ENCODE data around the gene SENP3. TPM values are rescaled to one million over a fixed set of nuclear protein-coding genes. Genes with fewer than 3 reads are reported as not detected.

SENP3 gene
- total RNA-seq, 2 experiments from 2014 or later = 77.6 to 100 TPM

GRCh38 chr17:7515911-7516610 is 45.7 kb upstream of the SENP3 start:
- intact Hi-C loops (cut with micrococcal nuclease; ENCODE audit: unreplicated experiment) = no loop called here
- POLR2A ChIA-PET = interaction anchor here (1.4 kb wide), 1 partner anchor 45 kb away, joined by 6 read pairs; no protein-coding TSS in a partner anchor
- Histone ChIP-seq H2AFZ (ENCODE audit: low read length) (no peak overlapping the region), H3K4me1 (ENCODE audit: insufficient read depth, low read length, poor library complexity, severe bottlenecking) (no peaks in the 10 kb centered on the region), H3K4me3 (ENCODE audit: low read depth, low read length, poor library complexity, severe bottlenecking) (no peak overlapping the region), H3K4me2 (ENCODE audit: low read length) (no peak overlapping the region), H3K27ac (ENCODE audit: low read depth, low read length, poor library complexity, severe bottlenecking) (no peak overlapping the region), H3K36me3 (ENCODE audit: insufficient read depth, low read length) (peaks cover 52% of the 10 kb centered on the region), H3K9me3 (ENCODE audit: low read length) (no peaks in the 10 kb centered on the region), H4K20me1 (ENCODE audit: insufficient read depth, low read length) (0 out of 2 replicates have a peak, but pooled peaks cover 4% of the 10 kb centered on the region), H3K79me2 (ENCODE audit: insufficient read depth, low read depth, low read length) (no peaks in the 10 kb centered on the region), H3K9me2 (ENCODE audit: insufficient read depth, low read length) (no peaks in the 10 kb centered on the region)
- no peak for DNase-seq (ENCODE audit: low spot score)
- TF ChIP-seq CTCF (conservative IDR thresholded peaks at IDR 0.05; ENCODE audit: low read length) = no peak
- no peak for TF ChIP-seq EZH2phosphoT487 (IDR thresholded peaks at IDR 0.05; ENCODE audit: borderline replicate concordance, low read depth, low read length)
- CTCF ChIA-PET (ENCODE audit: unreplicated experiment) = no interaction called here
- no TSS peak for BruUV-seq (replicated peaks)

GRCh38 chr17:7523033-7523432 is 38.7 kb upstream of the SENP3 start:
- POLR2A ChIA-PET = interaction anchor here (1.0 kb wide), 1 partner anchor 37 kb away, joined by 3 read pairs; no protein-coding TSS in a partner anchor
- Histone ChIP-seq H3K36me3 (ENCODE audit: insufficient read depth, low read length) (no peaks in the 10 kb centered on the region), H4K20me1 (ENCODE audit: insufficient read depth, low read length) (no peaks in the 10 kb centered on the region), H3K9me2 (ENCODE audit: insufficient read depth, low read length) (no peaks in the 10 kb centered on the region), H3K4me3 (ENCODE audit: low read depth, low read length, poor library complexity, severe bottlenecking) (no peak overlapping the region), H3K9me3 (ENCODE audit: low read length) (no peaks in the 10 kb centered on the region), H3K4me1 (ENCODE audit: insufficient read depth, low read length, poor library complexity, severe bottlenecking) (no peaks in the 10 kb centered on the region), H2AFZ (ENCODE audit: low read length) (no peak overlapping the region), H3K27ac (ENCODE audit: low read depth, low read length, poor library complexity, severe bottlenecking) (no peak overlapping the region), H3K79me2 (ENCODE audit: insufficient read depth, low read depth, low read length) (no peaks in the 10 kb centered on the region), H3K4me2 (ENCODE audit: low read length) (no peak overlapping the region)
- no TSS peak for BruUV-seq (replicated peaks)
- DNase-seq (ENCODE audit: low spot score) = peak; percentile 20
- TF ChIP-seq CTCF (conservative IDR thresholded peaks at IDR 0.05; ENCODE audit: low read length) = peak; percentile 75
- TF ChIP-seq EZH2phosphoT487 (IDR thresholded peaks at IDR 0.05; ENCODE audit: borderline replicate concordance, low read depth, low read length) = no peak
- CTCF ChIA-PET (ENCODE audit: unreplicated experiment) = no interaction called here
- intact Hi-C loops (cut with micrococcal nuclease; ENCODE audit: unreplicated experiment) = no loop called here

GRCh38 chr17:7528842-7529241 is 32.9 kb upstream of the SENP3 start:
- H3K27ac ChIP-seq (ENCODE audit: low read depth, low read length, poor library complexity, severe bottlenecking) = no peak overlapping the region
- no TSS peak for BruUV-seq (replicated peaks)
- no peak overlapping the region for H2AFZ ChIP-seq (ENCODE audit: low read length)
- intact Hi-C loops (cut with micrococcal nuclease; ENCODE audit: unreplicated experiment) = no loop called here
- no peaks in the 10 kb centered on the region for H3K36me3 ChIP-seq (ENCODE audit: insufficient read depth, low read length)
- DNase-seq (ENCODE audit: low spot score) = no peak
- no peaks in the 10 kb centered on the region for H4K20me1 ChIP-seq (ENCODE audit: insufficient read depth, low read length)
- H3K9me3 ChIP-seq (ENCODE audit: low read length) = 0 out of 2 replicates have a peak, but pooled peaks cover 7% of the 10 kb centered on the region
- H3K79me2 ChIP-seq (ENCODE audit: insufficient read depth, low read depth, low read length) = no peaks in the 10 kb centered on the region
- H3K9me2 ChIP-seq (ENCODE audit: insufficient read depth, low read length) = no peaks in the 10 kb centered on the region
- TF ChIP-seq CTCF (conservative IDR thresholded peaks at IDR 0.05; ENCODE audit: low read length) = no peak
- no peak for TF ChIP-seq EZH2phosphoT487 (IDR thresholded peaks at IDR 0.05; ENCODE audit: borderline replicate concordance, low read depth, low read length)
- POLR2A ChIA-PET = no interaction called here
- no peak overlapping the region for H3K4me3 ChIP-seq (ENCODE audit: low read depth, low read length, poor library complexity, severe bottlenecking)
- no peaks in the 10 kb centered on the region for H3K4me1 ChIP-seq (ENCODE audit: insufficient read depth, low read length, poor library complexity, severe bottlenecking)
- CTCF ChIA-PET (ENCODE audit: unreplicated experiment) = no interaction called here
- no peak overlapping the region for H3K4me2 ChIP-seq (ENCODE audit: low read length)
